CD14-positive monocyte (primary cell): ENCODE results near the gene PAPPA2. TPM values are rescaled to one million over a fixed set of nuclear protein-coding genes. Genes with fewer than 3 reads are reported as not detected.
"Not testable (repeated sequence)": the region's sequence is repeated elsewhere in the genome, so short reads cannot be mapped to it uniquely, and the experiment has no call there.

Experiments
- DNase-seq, 3 donors: peaks; one replicate each; pipeline ENCODE4 v3.0.0-alpha.2; 2011 to 2022
- H2AFZ ChIP-seq: 2 replicates; pipeline ENCODE4 v1.6.0; 2012; ENCODE audit warnings: mild to moderate bottlenecking, low read depth, low read length, inconsistent platforms; ENCODE audit not compliant: insufficient read depth, poor library complexity, severe bottlenecking
- H3K27ac ChIP-seq, 2 donors: 1 replicate in 1 of 2; 2 replicates in 1 of 2; pipeline ENCODE4 v1.5.1; 2012 to 2013; ENCODE audit warnings: low read length in 2 of 2, control low read depth in 1 of 2, inconsistent platforms in 1 of 2, low read depth in 1 of 2, mild to moderate bottlenecking in 1 of 2
- H3K27me3 ChIP-seq, 2 donors: one replicate each; pipeline versions ENCODE4 v1.6.0 to v1.6.1; 2011 to 2013; ENCODE audit warnings: low read length in 2 of 2; ENCODE audit not compliant: control insufficient read depth in 2 of 2, insufficient read depth in 2 of 2
- H3K36me3 ChIP-seq, 2 donors: replicated peaks in 1 of 2; 1 replicate in 1 of 2; 2 replicates in 1 of 2; pipeline versions ENCODE4 v1.5.1 to v1.6.1; 2012 to 2013; ENCODE audit warnings: low read length in 2 of 2, control low read depth in 1 of 2, inconsistent platforms in 1 of 2, mild to moderate bottlenecking in 1 of 2; ENCODE audit not compliant: insufficient read depth in 2 of 2, control insufficient read depth in 1 of 2
- H3K4me1 ChIP-seq, 2 donors: 1 replicate in 1 of 2; 2 replicates in 1 of 2; pipeline versions ENCODE4 v1.5.1 to v1.6.1; 2012 to 2013; ENCODE audit warnings: low read length in 2 of 2, control low read depth in 1 of 2, inconsistent platforms in 1 of 2, mild to moderate bottlenecking in 1 of 2, moderate library complexity in 1 of 2; ENCODE audit not compliant: insufficient read depth in 2 of 2, control insufficient read depth in 1 of 2
- H3K4me2 ChIP-seq: replicated peaks from 2 replicates; pipeline ENCODE3; 2012; ENCODE audit warnings: low read length, moderate library complexity, mild to moderate bottlenecking; ENCODE audit not compliant: poor library complexity, severe bottlenecking; ENCODE audit errors: extremely low read depth
- H3K4me3 ChIP-seq, 3 experiments: fragments of 200-600 bp in 1 of 3; sonication (generic) in 1 of 3; replicated peaks in 1 of 3; 1 replicate in 2 of 3; 2 replicates in 1 of 3; pipeline ENCODE4 v1.5.1; 2011 to 2013; ENCODE audit warnings: low read length in 3 of 3, mild to moderate bottlenecking in 3 of 3, control low read depth in 2 of 3, low read depth in 2 of 3, inconsistent platforms in 1 of 3, moderate library complexity in 1 of 3
- H3K79me2 ChIP-seq: 2 replicates; pipeline ENCODE4 v1.6.0; 2012; ENCODE audit warnings: mild to moderate bottlenecking, control low read depth, inconsistent platforms, low read length, moderate library complexity; ENCODE audit not compliant: insufficient read depth
- H3K9ac ChIP-seq: 2 replicates; pipeline ENCODE4 v1.6.0; 2017; ENCODE audit warnings: low read length, mild to moderate bottlenecking; ENCODE audit not compliant: insufficient read depth, poor library complexity, severe bottlenecking
- H3K9me3 ChIP-seq, 2 donors: replicated peaks in 1 of 2; 1 replicate in 1 of 2; 2 replicates in 1 of 2; pipeline versions ENCODE4 v1.5.1 to v1.6.1; 2012 to 2013; ENCODE audit warnings: low read length in 2 of 2, control low read depth in 1 of 2; ENCODE audit not compliant: control insufficient read depth in 1 of 2, insufficient read depth in 1 of 2
- H4K20me1 ChIP-seq: 2 replicates; pipeline ENCODE4 v1.6.0; 2012; ENCODE audit warnings: mild to moderate bottlenecking, low read length, control low read depth, moderate library complexity; ENCODE audit not compliant: insufficient read depth
- H3K27ac Mint-ChIP-seq, 7 donors: one replicate each; pipeline ENCODE4 v1.8.0; 2020; ENCODE audit warnings: mild to moderate bottlenecking in 7 of 7, mixed read lengths in 7 of 7, moderate library complexity in 6 of 7, inconsistent platforms in 2 of 7
- H3K27me3 Mint-ChIP-seq, 3 donors: one replicate each; pipeline ENCODE4 v1.8.0; 2021 to 2022; ENCODE audit warnings: low read depth in 3 of 3, mild to moderate bottlenecking in 3 of 3, mixed read lengths in 3 of 3, moderate library complexity in 3 of 3, inconsistent platforms in 1 of 3
- H3K36me3 Mint-ChIP-seq, 2 donors: one replicate each; pipeline ENCODE4 v1.8.0; 2020; ENCODE audit warnings: mixed read lengths in 2 of 2, inconsistent platforms in 1 of 2, mild to moderate bottlenecking in 1 of 2
- H3K4me1 Mint-ChIP-seq: one replicate; pipeline ENCODE4 v1.8.0; 2020; ENCODE audit warnings: mild to moderate bottlenecking, mixed read lengths
- H3K4me3 Mint-ChIP-seq, 2 donors: one replicate each; pipeline ENCODE4 v1.8.0; 2020; ENCODE audit warnings: mild to moderate bottlenecking in 2 of 2, mixed read lengths in 2 of 2, moderate library complexity in 1 of 2
- H3K9me3 Mint-ChIP-seq, 7 donors: one replicate each; pipeline ENCODE4 v1.8.0; 2020 to 2022; ENCODE audit warnings: mixed read lengths in 7 of 7, mild to moderate bottlenecking in 6 of 7, moderate library complexity in 6 of 7, inconsistent platforms in 2 of 7
- WGBS: methylation state at CpG from one replicate; pipeline ENCODE4 v1.1.5; 2013; ENCODE audit warnings: missing lambda C conversion rate; ENCODE audit not compliant: insufficient coverage; 5-methylcytosine and 5-hydroxymethylcytosine counted together
- intact Hi-C, 2 donors: fragments of 100-400 bp; cut with micrococcal nuclease; formaldehyde crosslinking; loops; one replicate each; pipeline versions ENCODE4 v1.15.0 to v1.15.1; 2023
- polyA plus RNA-seq, 3 donors: library from polyadenylated mRNA; depleted of rRNA in 1 of 3; unstranded in 2 of 3; stranded (reverse) in 1 of 3; fragments of 300-500 nt in 2 of 3; fragments of >200 nt in 1 of 3; fragmentation: Illumina TruSeq in 2 of 3; gene quantifications; 1 replicate in 2 of 3; 2 replicates in 1 of 3; pipeline ENCODE4 v1.2.3, GENCODE V29; 2012 to 2021
- TF ChIP-seq, protein P1 (sequence below): fragments of 200-600 bp; IDR thresholded peaks from one replicate; pipeline ENCODE4 v1.8.0; 2022; ENCODE audit warnings: antibody characterized with exemption, mild to moderate bottlenecking

The PAPPA2 gene
- polyA plus RNA-seq, 3 donors: not detected

GRCh38 chr1:176628775-176629174 lies 165.8 kb downstream of the PAPPA2 start:
- H3K9me3 Mint-ChIP-seq: peaks cover 0 to 8% (median 3%) of the 10 kb centered on the region in 7 donors
- Histone ChIP-seq H3K4me1 (no peaks in the 10 kb centered on the region), H3K9me3 (no peaks in the 10 kb centered on the region), H3K36me3 (no peaks in the 10 kb centered on the region), H3K4me3 (no peak overlapping the region), H3K27me3 (no peaks in the 10 kb centered on the region), H3K4me2 (no peak overlapping the region), H2AFZ (no peak overlapping the region), H3K9ac (no peak overlapping the region), H3K79me2 (no peaks in the 10 kb centered on the region), H3K27ac (no peak overlapping the region), H4K20me1 (no peaks in the 10 kb centered on the region)
- H3K36me3 Mint-ChIP-seq: no peaks in the 10 kb centered on the region
- no peak overlapping the region for H3K4me3 Mint-ChIP-seq
- intact Hi-C loops: no loop called here
- no CpG with 5 or more reads among the region's 2 CpGs for WGBS
- no peak for DNase-seq
- H3K27me3 Mint-ChIP-seq: no peaks in the 10 kb centered on the region
- no peaks in the 10 kb centered on the region for H3K4me1 Mint-ChIP-seq
- no peak overlapping the region for H3K27ac Mint-ChIP-seq
- TF ChIP-seq, protein P1, sequence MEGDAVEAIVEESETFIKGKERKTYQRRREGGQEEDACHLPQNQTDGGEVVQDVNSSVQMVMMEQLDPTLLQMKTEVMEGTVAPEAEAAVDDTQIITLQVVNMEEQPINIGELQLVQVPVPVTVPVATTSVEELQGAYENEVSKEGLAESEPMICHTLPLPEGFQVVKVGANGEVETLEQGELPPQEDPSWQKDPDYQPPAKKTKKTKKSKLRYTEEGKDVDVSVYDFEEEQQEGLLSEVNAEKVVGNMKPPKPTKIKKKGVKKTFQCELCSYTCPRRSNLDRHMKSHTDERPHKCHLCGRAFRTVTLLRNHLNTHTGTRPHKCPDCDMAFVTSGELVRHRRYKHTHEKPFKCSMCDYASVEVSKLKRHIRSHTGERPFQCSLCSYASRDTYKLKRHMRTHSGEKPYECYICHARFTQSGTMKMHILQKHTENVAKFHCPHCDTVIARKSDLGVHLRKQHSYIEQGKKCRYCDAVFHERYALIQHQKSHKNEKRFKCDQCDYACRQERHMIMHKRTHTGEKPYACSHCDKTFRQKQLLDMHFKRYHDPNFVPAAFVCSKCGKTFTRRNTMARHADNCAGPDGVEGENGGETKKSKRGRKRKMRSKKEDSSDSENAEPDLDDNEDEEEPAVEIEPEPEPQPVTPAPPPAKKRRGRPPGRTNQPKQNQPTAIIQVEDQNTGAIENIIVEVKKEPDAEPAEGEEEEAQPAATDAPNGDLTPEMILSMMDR: no peak

DNA sequence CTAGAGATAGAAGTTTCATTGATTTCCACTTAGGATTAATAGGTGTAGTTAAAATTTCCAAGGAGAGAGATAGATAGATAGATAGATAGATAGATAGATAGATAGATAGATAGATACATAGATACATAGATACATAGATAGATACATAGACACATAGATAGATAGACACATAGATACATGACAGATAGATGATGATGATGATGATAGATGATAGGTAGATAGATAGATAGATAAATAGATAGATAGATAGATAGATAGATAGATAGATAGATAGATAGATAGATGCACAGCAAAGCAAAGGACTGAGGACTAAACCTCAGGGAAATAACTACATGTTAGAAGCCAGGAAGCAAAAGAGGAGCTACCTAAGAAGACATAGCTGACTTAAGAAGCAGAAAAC lies 171.8 kb downstream of the PAPPA2 start:
- H3K27me3 ChIP-seq, H3K36me3 ChIP-seq, H3K4me1 Mint-ChIP-seq, H4K20me1 ChIP-seq, H3K4me3 ChIP-seq, H3K9me3 Mint-ChIP-seq, H2AFZ ChIP-seq, H3K36me3 Mint-ChIP-seq, H3K9me3 ChIP-seq, H3K27ac Mint-ChIP-seq, H3K4me1 ChIP-seq, H3K9ac ChIP-seq, H3K27ac ChIP-seq, intact Hi-C loops, H3K4me3 Mint-ChIP-seq, H3K79me2 ChIP-seq, H3K4me2 ChIP-seq, DNase-seq, H3K27me3 Mint-ChIP-seq: not testable (repeated sequence)
